Transverse colon (tissue), 4 donors: ENCODE measurements around the gene RUSF1. TPM values are rescaled to one million over a fixed set of nuclear protein-coding genes. Genes with fewer than 3 reads are reported as not detected.
"Not testable (repeated sequence)": the region's sequence is repeated elsewhere in the genome, so short reads cannot be mapped to it uniquely, and the experiment has no call there.

Experiments used
- DNase-seq: peaks from one replicate; pipeline ENCODE4 v3.0.0-alpha.2; 2019
- H3K27ac ChIP-seq, 4 donors: fragments of 200-600 bp; sonication (generic); 2 replicates each; pipeline ENCODE4 v1.5.1; 2016 to 2018; ENCODE audit warnings: inconsistent platforms in 4 of 4
- H3K27me3 ChIP-seq: fragments of 200-600 bp; sonication (generic); 2 replicates; pipeline ENCODE4 v1.5.1; 2017; ENCODE audit warnings: inconsistent platforms
- H3K36me3 ChIP-seq, 4 donors: fragments of 200-600 bp; sonication (generic); 2 replicates each; pipeline ENCODE4 v1.5.1; 2017 to 2019; ENCODE audit warnings: inconsistent platforms in 4 of 4
- H3K4me1 ChIP-seq, 4 donors: fragments of 200-600 bp; sonication (generic); 2 replicates each; pipeline ENCODE4 v1.5.1; 2017 to 2020; ENCODE audit warnings: inconsistent platforms in 4 of 4
- H3K4me3 ChIP-seq, 4 donors: fragments of 200-600 bp; sonication (generic); 1 replicate in 1 of 4; 2 replicates in 3 of 4; pipeline versions ENCODE4 v1.5.1 to v1.6.1; 2017 to 2019; ENCODE audit warnings: inconsistent platforms in 4 of 4
- H3K9me3 ChIP-seq, 2 donors: fragments of 200-600 bp; sonication (generic); 2 replicates each; pipeline ENCODE4 v1.5.1; 2017 to 2019; ENCODE audit warnings: inconsistent platforms in 2 of 2
- CTCF ChIP-seq, 5 experiments: fragments of 200-600 bp in 3 of 5; fragments of 450-650 bp in 2 of 5; sonication (generic) in 3 of 5; IDR thresholded peaks; 1 replicate in 2 of 5; 2 replicates in 3 of 5; pipeline ENCODE4 v1.5.1; 2016 to 2017; ENCODE audit warnings: antibody characterized with exemption in 5 of 5, inconsistent platforms in 3 of 5, mild to moderate bottlenecking in 2 of 5, moderate library complexity in 1 of 5
- EP300 ChIP-seq: sonication (generic); formaldehyde crosslinking; IDR thresholded peaks from one replicate; pipeline ENCODE4 v1.6.1; 2017; ENCODE audit warnings: antibody characterized with exemption, low read depth
- POLR2A ChIP-seq: fragments of 450-650 bp; IDR thresholded peaks from one replicate; pipeline ENCODE4 v1.6.1; 2016; ENCODE audit warnings: antibody characterized with exemption, mild to moderate bottlenecking, moderate library complexity
- POLR2AphosphoS5 ChIP-seq, 3 donors: sonication (generic); formaldehyde crosslinking; IDR thresholded peaks; one replicate each; pipeline ENCODE4 v1.6.1; 2016; ENCODE audit warnings: antibody characterized with exemption in 3 of 3
- WGBS, 2 donors: methylation state at CpG; one replicate each; pipeline ENCODE4 v1.1.5; 2018; ENCODE audit warnings: low coverage in 1 of 2; 5-methylcytosine and 5-hydroxymethylcytosine counted together
- in situ Hi-C, 4 donors: fragments of 200-750 bp; cut with MboI; loops; one replicate each; pipeline versions ENCODE4 v1.15.0 to v1.15.1; 2017; ENCODE audit warnings: low sequenced_read_pairs in 3 of 4, low pct_ligation_motif_present in 1 of 4, low pct_unique_long_range_greater_than_20kb in 1 of 4
- intact Hi-C: fragments of 100-400 bp; cut with DNase I; formaldehyde crosslinking; loops from one replicate; pipeline ENCODE4 v1.15.1; 2023; ENCODE audit warnings: low total_unique reads
- total RNA-seq, 4 donors: library from RNA; depleted of rRNA; stranded (reverse); fragments of >200 nt; gene quantifications; one replicate each; pipeline ENCODE4 v1.1.0, GENCODE V29; 2016

Gene RUSF1
- total RNA-seq = 10 to 100 TPM; 49.2 to 86.5 (median 71.3) TPM

- H3K27ac ChIP-seq = peak within 1 kb of the TSS; percentile 93 to 95 (median 94)
- no peaks in the 10 kb centered on the region for H3K36me3 ChIP-seq
- peak within 1 kb of the TSS; percentile 85 to 93 (median 89) for H3K4me3 ChIP-seq
- in situ Hi-C loops = no loop called here
- peaks cover 17 to 36% (median 23%) of the 10 kb centered on the region in 4 donors for H3K4me1 ChIP-seq
- WGBS, 2 donors = 1% methylated on average over 28 of the region's 65 CpGs; no CpG with 5 or more reads in 1 of the 2 donors
- intact Hi-C loops = no loop called here
- no peaks in the 10 kb centered on the region for H3K9me3 ChIP-seq
- peak; percentile 93 for DNase-seq
- H3K27me3 ChIP-seq = no peaks in the 10 kb centered on the region
- TF ChIP-seq POLR2AphosphoS5 (IDR thresholded peaks at IDR 0.05) (peak; percentile 91 to 92 (median 92)), POLR2A (peak; percentile 87), CTCF (IDR thresholded peaks at IDR 0.05) (no peak), EP300 (no peak)
Observed at GRCh38 chr16:31507929-31508705, at the start of gene RUSF1. TSS of gene RUSF1 (minus strand) at chr16:31508391. CDS start at chr16:31508373, 18 bp downstream.

DNA sequence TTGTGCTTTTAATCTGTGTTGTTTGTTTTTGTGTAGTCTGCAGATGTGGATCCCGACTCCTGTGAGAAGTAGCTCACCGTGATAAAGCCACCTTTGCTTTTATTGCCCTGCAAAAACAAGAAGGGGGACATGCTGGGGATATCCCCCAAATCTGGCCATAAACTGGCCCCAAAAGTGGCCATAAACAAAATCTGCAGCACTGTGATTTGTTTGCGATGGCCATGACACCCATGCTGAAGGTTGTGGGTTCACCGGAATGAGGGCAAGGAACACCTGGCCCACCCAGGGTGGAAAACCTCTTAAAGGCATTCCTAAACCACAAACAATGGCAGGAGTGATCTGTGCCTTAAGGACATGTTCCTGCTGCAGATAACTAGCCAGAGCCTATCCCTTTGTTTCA is 34.6 kb upstream of the RUSF1 start:
- Histone ChIP-seq H3K4me3 (no peak overlapping the region), H3K4me1 (no peaks in the 10 kb centered on the region), H3K36me3 (no peaks in the 10 kb centered on the region), H3K27ac (no peak overlapping the region), H3K27me3 (peaks cover 21% of the 10 kb centered on the region), H3K9me3 (peaks cover 3 to 4% of the 10 kb centered on the region in 2 donors)
- TF ChIP-seq CTCF (IDR thresholded peaks at IDR 0.05) (no peak), POLR2AphosphoS5 (IDR thresholded peaks at IDR 0.05) (no peak), POLR2A (no peak)
- in situ Hi-C loops (no loop called here), intact Hi-C loops (no loop called here)
- DNase-seq = no peak
- 84 to 100% methylated on average over 1 to 4 of the region's 4 CpGs for WGBS, 2 donors

GRCh38 chr16:31539762-31540161 is 31.6 kb upstream of the RUSF1 start:
- in situ Hi-C loops, H3K36me3 ChIP-seq, H3K4me1 ChIP-seq, H3K4me3 ChIP-seq, DNase-seq, intact Hi-C loops, H3K27ac ChIP-seq, H3K9me3 ChIP-seq: not testable (repeated sequence)
- 78 to 94% methylated on average over 3 to 4 of the region's 4 CpGs for WGBS, 2 donors
- peaks cover 42% of the 10 kb centered on the region for H3K27me3 ChIP-seq

GRCh38 chr16:31538243-31538598 is 30.0 kb upstream of the RUSF1 start:
- in situ Hi-C loops, H3K4me3 ChIP-seq, H3K9me3 ChIP-seq, DNase-seq, intact Hi-C loops, H3K4me1 ChIP-seq, H3K36me3 ChIP-seq, H3K27ac ChIP-seq: not testable (repeated sequence)
- peaks cover 54% of the 10 kb centered on the region for H3K27me3 ChIP-seq
- 10 to 70% methylated on average over 2 to 7 of the region's 7 CpGs for WGBS, 2 donors

DNA sequence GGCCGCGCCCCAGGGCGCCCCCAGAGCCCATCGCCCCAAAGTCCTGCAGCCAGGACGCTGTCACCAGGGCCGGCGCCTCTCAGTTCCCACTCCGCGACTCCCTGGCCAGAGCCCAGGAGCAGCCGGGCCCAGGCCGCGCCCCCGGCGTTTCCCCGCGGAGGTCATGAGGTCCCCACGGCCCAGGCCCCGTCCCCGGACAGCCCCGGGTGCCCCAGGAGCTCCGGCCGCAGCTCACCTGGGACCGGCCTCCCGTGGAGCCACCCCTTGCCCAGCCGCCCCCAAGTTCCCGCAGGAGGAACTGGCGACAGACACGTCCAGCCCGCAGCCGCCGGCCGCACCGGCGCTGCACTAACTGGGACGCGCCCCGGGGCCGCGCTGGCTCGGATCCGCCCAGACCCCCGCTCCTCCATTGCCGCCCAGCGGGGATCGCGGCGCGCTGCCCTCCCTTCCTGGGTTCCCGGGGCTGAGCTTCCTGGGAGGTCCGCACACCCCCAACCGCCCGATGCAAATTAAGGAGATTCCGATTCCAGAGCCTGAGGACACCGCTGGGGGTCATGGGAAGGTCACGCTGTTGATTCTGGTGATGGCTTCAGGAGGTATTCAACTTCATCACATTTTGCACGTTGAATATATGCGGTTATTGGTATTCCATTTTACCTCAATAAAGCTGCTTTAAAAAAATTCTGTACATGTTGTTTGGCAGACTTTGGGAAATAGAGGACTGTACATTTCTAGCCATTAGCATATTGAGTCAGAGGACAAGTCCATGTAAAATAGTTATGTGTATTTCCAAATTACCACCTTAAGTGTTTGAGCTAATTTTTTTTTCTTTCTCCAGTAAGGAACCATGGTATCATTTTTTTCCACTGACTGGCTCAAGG is 29.4 kb upstream of the RUSF1 start:
- H3K27ac ChIP-seq = no peak overlapping the region

More for the DNA sequence above, 29.4 kb upstream of the RUSF1 start:
- H3K4me3 ChIP-seq = peak overlapping the region in 2 of 4 donors; percentile 28 to 47
- intact Hi-C loops = no loop called here
- WGBS, 2 donors = 0 to 8% methylated on average over 2 to 28 of the region's 57 CpGs
- H3K36me3 ChIP-seq = no peaks in the 10 kb centered on the region
- peaks cover 56% of the 10 kb centered on the region for H3K27me3 ChIP-seq
- in situ Hi-C loops = no loop called here
- H3K9me3 ChIP-seq = peaks cover 0 to 2% of the 10 kb centered on the region in 2 donors
- TF ChIP-seq POLR2AphosphoS5 (IDR thresholded peaks at IDR 0.05) = no peak
- no peak for TF ChIP-seq CTCF (IDR thresholded peaks at IDR 0.05)
- no peak for TF ChIP-seq POLR2A
- TF ChIP-seq EP300 = no peak
- DNase-seq = no peak
- H3K4me1 ChIP-seq = peaks cover 0 to 6% (median 2%) of the 10 kb centered on the region in 4 donors
